ENCODE data around the gene WDR74.

WDR74 gene

DNA sequence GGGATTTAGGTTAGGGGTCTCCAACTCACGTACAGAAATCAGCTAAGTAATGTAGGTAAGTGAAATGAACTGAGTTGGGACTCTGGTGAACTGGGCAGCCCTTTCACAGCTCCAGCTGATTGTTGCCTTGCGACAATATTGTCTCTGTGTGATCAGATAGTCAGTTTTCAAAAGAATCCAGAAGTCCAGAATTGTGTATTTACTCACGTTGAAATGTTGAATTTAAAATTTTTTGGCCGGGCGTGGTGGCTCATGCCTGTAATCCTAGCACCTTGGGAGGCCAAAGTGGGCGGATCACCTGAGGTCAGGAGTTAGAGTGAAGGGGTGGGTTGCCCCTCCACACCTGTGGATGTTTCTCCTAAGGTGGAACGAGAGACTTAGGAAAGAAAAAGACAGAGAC, 18.8 kb upstream of the WDR74 start:
- Histone ChIP-seq H3K4ac (ENCODE audit: low read length) (no peak overlapping the region), H2BK5ac (ENCODE audit: low read length) (no peak overlapping the region), H2BK12ac (ENCODE audit: low read length) (no peak overlapping the region), H2AFZ (ENCODE audit: low read length) (no peak overlapping the region), H4K91ac (ENCODE audit: low read depth, low read length, poor library complexity) (no peak overlapping the region), H2BK15ac (ENCODE audit: low read length) (no peak overlapping the region), H3K18ac (ENCODE audit: low read length) (no peak overlapping the region), H3K27ac (replicated peaks; ENCODE audit: low read length) (no peak overlapping the region), H3K4me1 (ENCODE audit: control insufficient read depth in 2 of 2, insufficient read depth in 1 of 2, low read depth in 1 of 2, low read length in 2 of 2) (peaks cover 8 to 18% of the 10 kb centered on the region in 2 donors), H2AK5ac (ENCODE audit: low read depth, low read length) (no peak overlapping the region), H3K9ac (ENCODE audit: low read depth, low read length, poor library complexity) (no peak overlapping the region), H3K36me3 (replicated peaks in 1 of 2; ENCODE audit: control insufficient read depth in 2 of 2, insufficient read depth in 2 of 2, low read length in 2 of 2) (peaks cover 18 to 45% of the 10 kb centered on the region in 2 donors), H3K27me3 (ENCODE audit: control insufficient read depth in 3 of 3, insufficient read depth in 3 of 3, low read depth in 1 of 3, low read length in 3 of 3) (no peaks in the 10 kb centered on the region), H3K14ac (ENCODE audit: low read length) (no peak overlapping the region), H2BK120ac (ENCODE audit: low read depth, low read length) (no peak overlapping the region), H3K4me3 (ENCODE audit: low read length in 2 of 2) (peak overlapping the region in 1 of 2 donors; percentile 2), H3K79me1 (ENCODE audit: low read depth, low read length) (peaks cover 7% of the 10 kb centered on the region), H3K23ac (ENCODE audit: low read depth, low read length, poor library complexity) (no peak overlapping the region), H4K8ac (ENCODE audit: low read depth, low read length) (no peak overlapping the region), H3K9me3 (replicated peaks in 1 of 2; ENCODE audit: control insufficient read depth in 2 of 2, insufficient read depth in 1 of 2, low read depth in 1 of 2, low read length in 2 of 2) (no peaks in the 10 kb centered on the region), H3K4me2 (ENCODE audit: insufficient read depth, low read length, poor library complexity, severe bottlenecking) (peak overlapping the region; percentile 38)
- WGBS, 2 donors (ENCODE audit: extremely low coverage in 2 of 2, insufficient read length in 2 of 2, insufficient replicate concordance in 1 of 2), result no CpG with 5 or more reads among the region's 7 CpGs
- DNase-seq (ENCODE audit: low spot score), result no peak

GRCh38 chr11:62857541-62857982, 18.2 kb upstream of the WDR74 start:
- Histone ChIP-seq H3K4me1 (ENCODE audit: control insufficient read depth in 2 of 2, insufficient read depth in 1 of 2, low read depth in 1 of 2, low read length in 2 of 2) (peaks cover 11 to 23% of the 10 kb centered on the region in 2 donors), H3K27me3 (ENCODE audit: control insufficient read depth in 3 of 3, insufficient read depth in 3 of 3, low read depth in 1 of 3, low read length in 3 of 3) (no peaks in the 10 kb centered on the region), H3K4me3 (ENCODE audit: low read length in 2 of 2) (peak overlapping the region in 1 of 2 donors; percentile 76), H2BK5ac (ENCODE audit: low read length) (no peak overlapping the region), H2BK15ac (ENCODE audit: low read length) (no peak overlapping the region), H3K4ac (ENCODE audit: low read length) (no peak overlapping the region), H2AFZ (ENCODE audit: low read length) (no peak overlapping the region), H3K9ac (ENCODE audit: low read depth, low read length, poor library complexity) (no peak overlapping the region), H3K27ac (replicated peaks; ENCODE audit: low read length) (no peak overlapping the region), H3K23ac (ENCODE audit: low read depth, low read length, poor library complexity) (no peak overlapping the region), H2BK12ac (ENCODE audit: low read length) (no peak overlapping the region), H4K91ac (ENCODE audit: low read depth, low read length, poor library complexity) (no peak overlapping the region), H2AK5ac (ENCODE audit: low read depth, low read length) (no peak overlapping the region), H3K18ac (ENCODE audit: low read length) (no peak overlapping the region), H3K9me3 (replicated peaks in 1 of 2; ENCODE audit: control insufficient read depth in 2 of 2, insufficient read depth in 1 of 2, low read depth in 1 of 2, low read length in 2 of 2) (no peaks in the 10 kb centered on the region), H3K4me2 (ENCODE audit: insufficient read depth, low read length, poor library complexity, severe bottlenecking) (peak overlapping the region; percentile 41), H3K14ac (ENCODE audit: low read length) (no peak overlapping the region), H3K36me3 (replicated peaks in 1 of 2; ENCODE audit: control insufficient read depth in 2 of 2, insufficient read depth in 2 of 2, low read length in 2 of 2) (peaks cover 24 to 48% of the 10 kb centered on the region in 2 donors), H3K79me1 (ENCODE audit: low read depth, low read length) (peaks cover 2% of the 10 kb centered on the region), H4K8ac (ENCODE audit: low read depth, low read length) (no peak overlapping the region), H2BK120ac (ENCODE audit: low read depth, low read length) (no peak overlapping the region)
- no CpG with 5 or more reads among the region's 2 CpGs for whole genome bisulfite sequencing, 2 donors (ENCODE audit: extremely low coverage in 2 of 2, insufficient read length in 2 of 2, insufficient replicate concordance in 1 of 2)
- DNase-seq (ENCODE audit: low spot score), result no peak

- H3K4ac ChIP-seq (ENCODE audit: low read length), result peak overlapping the region; percentile 56
- peaks cover 30 to 59% of the 10 kb centered on the region in 2 donors for H3K36me3 ChIP-seq (replicated peaks in 1 of 2; ENCODE audit: control insufficient read depth in 2 of 2, insufficient read depth in 2 of 2, low read length in 2 of 2)
- no CpG with 5 or more reads among the region's 20 CpGs for WGBS, 2 donors (ENCODE audit: extremely low coverage in 2 of 2, insufficient read length in 2 of 2, insufficient replicate concordance in 1 of 2)
- peak overlapping the region; percentile 76 to 89 for H3K4me3 ChIP-seq (ENCODE audit: low read length in 2 of 2)
- peak overlapping the region; percentile 79 for H3K4me2 ChIP-seq (ENCODE audit: insufficient read depth, low read length, poor library complexity, severe bottlenecking)
- H3K23ac ChIP-seq (ENCODE audit: low read depth, low read length, poor library complexity), result peak overlapping the region; percentile 99
- H3K9me3 ChIP-seq (replicated peaks in 1 of 2; ENCODE audit: control insufficient read depth in 2 of 2, insufficient read depth in 1 of 2, low read depth in 1 of 2, low read length in 2 of 2), result no peaks in the 10 kb centered on the region
- H3K27me3 ChIP-seq (ENCODE audit: control insufficient read depth in 3 of 3, insufficient read depth in 3 of 3, low read depth in 1 of 3, low read length in 3 of 3), result no peaks in the 10 kb centered on the region
- peaks cover 11 to 20% of the 10 kb centered on the region in 2 donors for H3K4me1 ChIP-seq (ENCODE audit: control insufficient read depth in 2 of 2, insufficient read depth in 1 of 2, low read depth in 1 of 2, low read length in 2 of 2)
- H3K79me1 ChIP-seq (ENCODE audit: low read depth, low read length), result no peaks in the 10 kb centered on the region
- H4K91ac ChIP-seq (ENCODE audit: low read depth, low read length, poor library complexity), result peak overlapping the region; percentile 99
- DNase-seq (ENCODE audit: low spot score), result no peak
- no peak overlapping the region for H2BK12ac ChIP-seq (ENCODE audit: low read length)
- H3K27ac ChIP-seq (replicated peaks; ENCODE audit: low read length), result peak overlapping the region; percentile 92
- H3K14ac ChIP-seq (ENCODE audit: low read length), result peak overlapping the region; percentile 95
- H4K8ac ChIP-seq (ENCODE audit: low read depth, low read length), result peak overlapping the region; percentile 92
- H2AK5ac ChIP-seq (ENCODE audit: low read depth, low read length), result peak overlapping the region; percentile 20
- H3K18ac ChIP-seq (ENCODE audit: low read length), result peak overlapping the region; percentile 98
- H2BK120ac ChIP-seq (ENCODE audit: low read depth, low read length), result no peak overlapping the region
- H3K9ac ChIP-seq (ENCODE audit: low read depth, low read length, poor library complexity), result peak overlapping the region; percentile 100
- H2AFZ ChIP-seq (ENCODE audit: low read length), result peak overlapping the region; percentile 78
- H2BK5ac ChIP-seq (ENCODE audit: low read length), result no peak overlapping the region
- no peak overlapping the region for H2BK15ac ChIP-seq (ENCODE audit: low read length)
Measured at GRCh38 chr11:62856333-62856895, 17.0 kb upstream of the WDR74 start.

DNA sequence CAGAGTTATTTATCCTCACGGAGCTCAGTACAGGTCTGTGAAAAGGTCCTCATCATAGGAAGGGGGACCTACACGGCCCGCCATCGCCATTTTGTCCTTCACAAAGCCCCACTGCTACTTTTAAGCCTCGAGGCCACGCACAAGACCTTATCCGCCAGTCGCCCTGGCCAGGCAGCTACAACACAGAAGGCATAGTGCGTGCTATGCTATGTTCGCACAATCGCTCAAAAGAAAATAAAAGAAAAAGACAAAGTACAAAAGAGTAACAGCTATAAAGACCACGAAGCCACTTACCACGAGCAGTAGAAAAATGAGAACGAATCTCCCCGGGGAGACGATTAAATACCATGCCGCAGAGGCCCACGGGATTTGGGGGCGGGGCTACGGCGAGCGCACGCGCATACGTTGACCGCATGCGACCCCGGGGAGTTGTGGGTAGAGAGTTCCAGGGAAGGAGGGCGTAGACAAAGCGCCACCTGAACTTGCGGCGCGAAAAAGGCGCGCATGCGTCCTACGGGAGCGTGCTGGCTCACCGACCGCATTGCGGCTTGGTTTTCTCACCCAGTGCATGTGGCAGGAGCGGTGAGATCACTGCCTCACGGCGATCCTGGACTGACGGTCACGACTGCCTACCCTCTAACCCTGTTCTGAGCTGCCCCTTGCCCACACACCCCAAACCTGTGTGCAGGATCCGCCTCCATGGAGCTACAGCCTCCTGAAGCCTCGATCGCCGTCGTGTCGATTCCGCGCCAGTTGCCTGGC, 16.4 kb upstream of the WDR74 start:
- Histone ChIP-seq H3K18ac (ENCODE audit: low read length) (peak overlapping the region; percentile 98), H3K14ac (ENCODE audit: low read length) (peak overlapping the region; percentile 95), H2BK15ac (ENCODE audit: low read length) (no peak overlapping the region), H3K23ac (ENCODE audit: low read depth, low read length, poor library complexity) (peak overlapping the region; percentile 99), H3K4me3 (ENCODE audit: low read length in 2 of 2) (peak overlapping the region; percentile 76 to 96), H2AFZ (ENCODE audit: low read length) (peak overlapping the region; percentile 78), H2BK12ac (ENCODE audit: low read length) (no peak overlapping the region), H2BK5ac (ENCODE audit: low read length) (no peak overlapping the region), H3K79me1 (ENCODE audit: low read depth, low read length) (no peaks in the 10 kb centered on the region), H3K36me3 (replicated peaks in 1 of 2; ENCODE audit: control insufficient read depth in 2 of 2, insufficient read depth in 2 of 2, low read length in 2 of 2) (peaks cover 28 to 56% of the 10 kb centered on the region in 2 donors), H3K27ac (replicated peaks; ENCODE audit: low read length) (peak overlapping the region; percentile 92), H3K9ac (ENCODE audit: low read depth, low read length, poor library complexity) (peak overlapping the region; percentile 100), H3K9me3 (replicated peaks in 1 of 2; ENCODE audit: control insufficient read depth in 2 of 2, insufficient read depth in 1 of 2, low read depth in 1 of 2, low read length in 2 of 2) (no peaks in the 10 kb centered on the region), H3K4ac (ENCODE audit: low read length) (peak overlapping the region; percentile 56), H4K8ac (ENCODE audit: low read depth, low read length) (peak overlapping the region; percentile 92), H3K4me2 (ENCODE audit: insufficient read depth, low read length, poor library complexity, severe bottlenecking) (peak overlapping the region; percentile 87), H2AK5ac (ENCODE audit: low read depth, low read length) (peak overlapping the region; percentile 20), H2BK120ac (ENCODE audit: low read depth, low read length) (no peak overlapping the region), H3K27me3 (ENCODE audit: control insufficient read depth in 3 of 3, insufficient read depth in 3 of 3, low read depth in 1 of 3, low read length in 3 of 3) (no peaks in the 10 kb centered on the region), H3K4me1 (ENCODE audit: control insufficient read depth in 2 of 2, insufficient read depth in 1 of 2, low read depth in 1 of 2, low read length in 2 of 2) (peaks cover 11 to 20% of the 10 kb centered on the region in 2 donors), H4K91ac (ENCODE audit: low read depth, low read length, poor library complexity) (peak overlapping the region; percentile 99)
- peak; percentile 97 for DNase-seq (ENCODE audit: low spot score)
- no CpG with 5 or more reads among the region's 54 CpGs for WGBS, 2 donors (ENCODE audit: extremely low coverage in 2 of 2, insufficient read length in 2 of 2, insufficient replicate concordance in 1 of 2)

All from neuronal stem cell (in vitro differentiated cells).